ENCODE measurements around the gene PER2. TPM values are rescaled to one million over a fixed set of nuclear protein-coding genes. Genes with fewer than 3 reads are reported as not detected.

Gene PER2
- total and polyA plus RNA-seq, 2 of the 4 experiments (the other 2 are of a cell fraction): 1.7 to 3.2 TPM

- H3K23ac ChIP-seq (ENCODE audit: low read depth, low read length): peak overlapping the region; percentile 53
- peak overlapping the region; percentile 13; the same call in 1 of the 2 replicates for H3K56ac ChIP-seq (ENCODE audit: extremely low read depth, insufficient read depth, low read length)
- H2AK9ac ChIP-seq (replicated peaks; ENCODE audit: low read depth, low read length, poor library complexity): peak overlapping the region; percentile 25
- no peak overlapping the region; the same call in 1 of the 2 replicates for H4K5ac ChIP-seq (ENCODE audit: low read depth, low read length)
- H4K8ac ChIP-seq (ENCODE audit: low read depth in 2 of 2, low read length in 2 of 2): peak overlapping the region in 1 of 2 experiments; percentile 55; a peak in 2 of 4 replicates
- no peak overlapping the region; the same call in 1 of the 2 replicates for H3K18ac ChIP-seq (ENCODE audit: low read depth, low read length)
- no peak for ATAC-seq (ENCODE audit: low read depth)
- peak overlapping the region; percentile 10 for H2AFZ ChIP-seq (replicated peaks; ENCODE audit: low read length, poor library complexity)
- H2AK5ac ChIP-seq (ENCODE audit: low read depth, low read length): peak overlapping the region; percentile 50
- WGBS, 2 experiments (ENCODE audit: extremely low coverage in 2 of 2, insufficient read length in 1 of 2): 20% methylated on average over 1 of the region's 7 CpGs; no CpG with 5 or more reads in 1 of the 2 experiments
- H3K4me3 ChIP-seq (ENCODE audit: insufficient read depth, low read depth, low read length): no peak overlapping the region
- H3K79me1 ChIP-seq (ENCODE audit: low read depth in 1 of 2, low read length in 2 of 2): peaks cover 20 to 58% of the 10 kb centered on the region in 2 experiments
- no peak overlapping the region; the same call in 1 of the 2 replicates for H3K4me2 ChIP-seq (ENCODE audit: low read depth, low read length)
- H3K4me1 ChIP-seq (ENCODE audit: control insufficient read depth, insufficient read depth, low read length): peaks cover 23% of the 10 kb centered on the region
- no TSS peak for BruUV-seq (replicated peaks)
- in situ Hi-C loops (cut with MboI; ENCODE audit: low sequenced_read_pairs) (no loop called here), dilution Hi-C loops (cut with HindIII; ENCODE audit: low sequenced_read_pairs, unreplicated experiment) (no loop called here), intact Hi-C loops (cut with micrococcal nuclease) (loop anchor here (5.0 to 10.0 kb wide), 2 partner anchors 146 to 611 kb away; no protein-coding TSS in a partner anchor)
- H2BK15ac ChIP-seq (ENCODE audit: low read depth, low read length): peak overlapping the region; percentile 23; the same call in 2 of the 3 replicates
- H3K9me3 ChIP-seq (ENCODE audit: control insufficient read depth, insufficient read depth, low read length): no peaks in the 10 kb centered on the region
- ChIA-PET POLR2A (ENCODE audit: unreplicated experiment) (no interaction called here), CTCF (no interaction called here)
- 0 out of 2 replicates have a peak overlapping the region, but pooled peaks have one; percentile 15 for H3K14ac ChIP-seq (replicated peaks; ENCODE audit: low read depth, low read length)
- peak overlapping the region; percentile 23; the same call in 1 of the 2 replicates for H2BK20ac ChIP-seq (ENCODE audit: low read depth, low read length)
- no peaks in the 10 kb centered on the region for H3K27me3 ChIP-seq (ENCODE audit: control insufficient read depth, insufficient read depth, low read length)
- H4K91ac ChIP-seq (ENCODE audit: insufficient read depth, low read depth, low read length): peak overlapping the region; percentile 62
- H3K4ac ChIP-seq (ENCODE audit: low read depth, low read length): peak overlapping the region; percentile 87
- no peak for DNase-seq
- no peak overlapping the region for H3K9ac ChIP-seq (ENCODE audit: low read depth, low read length)
- TF ChIP-seq MXI1 (IDR thresholded peaks at IDR 0.05; ENCODE audit: borderline replicate concordance, low read depth, low read length): no peak
- TF ChIP-seq RCOR1 (IDR thresholded peaks at IDR 0.05; ENCODE audit: insufficient replicate concordance, low read length): no peak
- no peak for TF ChIP-seq CTCF (conservative IDR thresholded peaks at IDR 0.05; ENCODE audit: low read depth, low read length)
- TF ChIP-seq SMC3 (IDR thresholded peaks at IDR 0.05; ENCODE audit: low read depth, low read length): no peak
- no peak for TF ChIP-seq NFE2L2 (IDR thresholded peaks at IDR 0.05; ENCODE audit: low read depth, low read length)
- no peak for TF ChIP-seq RFX5 (IDR thresholded peaks at IDR 0.05; ENCODE audit: low read depth, low read length)
- no peaks in the 10 kb centered on the region; the same call in 1 of the 2 replicates for H4K20me1 ChIP-seq (ENCODE audit: insufficient read depth, low read length)
- no peak overlapping the region for H2BK5ac ChIP-seq (ENCODE audit: low read depth, low read length, poor library complexity, severe bottlenecking)
- peaks cover 14% of the 10 kb centered on the region for H3K9me1 ChIP-seq (ENCODE audit: insufficient read depth, low read length)
- peak overlapping the region; percentile 77 for H2BK120ac ChIP-seq (ENCODE audit: low read depth, low read length)
- peak overlapping the region; percentile 30; the same call in 1 of the 2 replicates for H3K27ac ChIP-seq (ENCODE audit: insufficient read depth, low read length)
- H3K36me3 ChIP-seq (ENCODE audit: control insufficient read depth, insufficient read depth, low read length): no peaks in the 10 kb centered on the region
These were observed 2.3 kb downstream of the PER2 start for GRCh38 chr2:238286095-238286494.

Measured in IMR-90 (cell line).